ENCODE data around the gene KIR2DL4.
A peak's percentile ranks its signal among the peaks of the same experiment; 100 is the strongest.
"Not testable (repeated sequence)": the region's sequence is repeated elsewhere in the genome, so short reads cannot be mapped to it uniquely, and the experiment has no call there.

Gene KIR2DL4

GRCh38 chr19:54805665-54806515 lies 2.5 kb downstream of the KIR2DL4 start:
- no peak for DNase-seq

GRCh38 chr19:54806516-54806838 lies 3.1 kb downstream of the KIR2DL4 start:
- DNase-seq, result no peak

GRCh38 chr19:54814571-54814970 lies 11.2 kb downstream of the KIR2DL4 start:
- not testable (repeated sequence) for DNase-seq

- not testable (repeated sequence) for DNase-seq
Measured at GRCh38 chr19:54816251-54816650, 12.8 kb downstream of the KIR2DL4 start, which contains the start of gene KIR3DL1. Gene KIR3DL1 (plus strand): TSS chr19:54816468.

GRCh38 chr19:54817670-54818536 lies 14.5 kb downstream of the KIR2DL4 start:
- DNase-seq, result no peak

- DNase-seq, result not testable (repeated sequence)
Measured at GRCh38 chr19:54824416-54824815, 21.0 kb downstream of the KIR2DL4 start.

- not testable (repeated sequence) for DNase-seq
Measured at GRCh38 chr19:54825326-54825725, 21.9 kb downstream of the KIR2DL4 start.

- DNase-seq, result not testable (repeated sequence)
Measured at GRCh38 chr19:54828064-54828463, 24.7 kb downstream of the KIR2DL4 start.

- DNase-seq, result not testable (repeated sequence)
Measured at GRCh38 chr19:54832496-54832895, 29.1 kb downstream of the KIR2DL4 start, which contains the start of gene KIR2DS4. Gene KIR2DS4 (plus strand): TSS chr19:54832676.

GRCh38 chr19:54835126-54835525 lies 31.7 kb downstream of the KIR2DL4 start:
- DNase-seq, result not testable (repeated sequence)

- DNase-seq, result not testable (repeated sequence)
Measured at GRCh38 chr19:54837522-54837921, 34.1 kb downstream of the KIR2DL4 start.

- not testable (repeated sequence) for DNase-seq
Measured at GRCh38 chr19:54843171-54843570, 39.8 kb downstream of the KIR2DL4 start.

- DNase-seq, result peak in 1 of 5 experiments; percentile 38
Measured at GRCh38 chr19:54850061-54850640, 46.7 kb downstream of the KIR2DL4 start, which contains the start of gene KIR3DL2. Gene KIR3DL2 (plus strand): TSS chr19:54850443. CDS start chr19:54850476, 33 bp downstream.

GRCh38 chr19:54850930-54851329 lies 47.5 kb downstream of the KIR2DL4 start:
- no peak for DNase-seq

GRCh38 chr19:54851353-54851752 lies 47.9 kb downstream of the KIR2DL4 start:
- no peak for DNase-seq

GRCh38 chr19:54855241-54855640 lies 51.8 kb downstream of the KIR2DL4 start:
- DNase-seq, result not testable (repeated sequence)

- DNase-seq, result not testable (repeated sequence)
Measured at GRCh38 chr19:54858476-54858875, 55.1 kb downstream of the KIR2DL4 start.

- DNase-seq, result not testable (repeated sequence)
Measured at GRCh38 chr19:54859421-54859820, 56.0 kb downstream of the KIR2DL4 start.

- DNase-seq, result not testable (repeated sequence)
Measured at GRCh38 chr19:54863459-54863858, 60.0 kb downstream of the KIR2DL4 start.
